GM10266 (cell line): ENCODE data around the gene EPHA10.

Source experiments
- DNase-seq: peaks from one replicate; pipeline ENCODE4 v3.0.0; 2012; ENCODE audit errors: extremely low spot score
- TF ChIP-seq, protein P1 (sequence below): IDR thresholded peaks from 2 replicates; pipeline ENCODE4 v1.5.1; 2012; ENCODE audit warnings: mild to moderate bottlenecking, low read depth; ENCODE audit not compliant: control insufficient read depth, insufficient read depth; ENCODE audit errors: missing control alignments

The EPHA10 gene

DNA sequence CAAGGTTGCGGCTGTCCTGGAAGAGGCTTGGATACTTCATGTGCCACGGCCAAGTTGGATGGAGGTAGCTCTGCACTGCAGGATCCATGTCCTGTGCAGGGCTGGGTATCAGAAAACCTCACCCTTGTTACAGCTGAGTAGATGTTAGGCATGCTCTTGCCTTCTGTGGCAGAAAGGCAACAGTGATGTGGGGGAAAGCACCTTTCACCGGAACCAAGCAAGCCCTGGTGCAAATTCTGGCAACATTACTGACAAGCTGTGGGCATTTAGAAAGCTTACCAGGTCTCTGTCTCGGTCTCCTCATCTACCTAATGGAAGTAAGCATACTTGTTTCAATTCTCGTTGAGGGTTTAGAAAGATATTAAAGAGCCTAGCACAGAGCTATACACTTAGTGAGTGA, 87.1 kb downstream of the EPHA10 start:
- DNase-seq: no peak

DNA sequence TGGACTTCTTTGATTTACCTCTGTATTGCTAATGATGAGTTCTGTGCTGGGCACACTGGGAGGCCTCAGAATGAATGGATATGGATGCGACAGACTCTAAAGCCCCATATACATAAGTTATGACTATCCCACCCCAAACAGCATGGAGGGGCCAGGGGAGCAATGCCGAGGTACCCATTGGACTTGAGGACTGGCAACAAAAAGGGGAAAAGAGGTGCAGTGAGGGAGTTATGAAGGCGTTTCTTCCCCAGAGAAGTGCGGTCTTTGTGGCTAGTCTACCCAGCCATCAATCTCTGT, 87.8 kb downstream of the EPHA10 start:
- no peak for DNase-seq
- TF ChIP-seq, protein P1, sequence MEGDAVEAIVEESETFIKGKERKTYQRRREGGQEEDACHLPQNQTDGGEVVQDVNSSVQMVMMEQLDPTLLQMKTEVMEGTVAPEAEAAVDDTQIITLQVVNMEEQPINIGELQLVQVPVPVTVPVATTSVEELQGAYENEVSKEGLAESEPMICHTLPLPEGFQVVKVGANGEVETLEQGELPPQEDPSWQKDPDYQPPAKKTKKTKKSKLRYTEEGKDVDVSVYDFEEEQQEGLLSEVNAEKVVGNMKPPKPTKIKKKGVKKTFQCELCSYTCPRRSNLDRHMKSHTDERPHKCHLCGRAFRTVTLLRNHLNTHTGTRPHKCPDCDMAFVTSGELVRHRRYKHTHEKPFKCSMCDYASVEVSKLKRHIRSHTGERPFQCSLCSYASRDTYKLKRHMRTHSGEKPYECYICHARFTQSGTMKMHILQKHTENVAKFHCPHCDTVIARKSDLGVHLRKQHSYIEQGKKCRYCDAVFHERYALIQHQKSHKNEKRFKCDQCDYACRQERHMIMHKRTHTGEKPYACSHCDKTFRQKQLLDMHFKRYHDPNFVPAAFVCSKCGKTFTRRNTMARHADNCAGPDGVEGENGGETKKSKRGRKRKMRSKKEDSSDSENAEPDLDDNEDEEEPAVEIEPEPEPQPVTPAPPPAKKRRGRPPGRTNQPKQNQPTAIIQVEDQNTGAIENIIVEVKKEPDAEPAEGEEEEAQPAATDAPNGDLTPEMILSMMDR: no peak

More for the DNA sequence above, 87.1 kb downstream of the EPHA10 start:
- TF ChIP-seq, protein P1: no peak

DNA sequence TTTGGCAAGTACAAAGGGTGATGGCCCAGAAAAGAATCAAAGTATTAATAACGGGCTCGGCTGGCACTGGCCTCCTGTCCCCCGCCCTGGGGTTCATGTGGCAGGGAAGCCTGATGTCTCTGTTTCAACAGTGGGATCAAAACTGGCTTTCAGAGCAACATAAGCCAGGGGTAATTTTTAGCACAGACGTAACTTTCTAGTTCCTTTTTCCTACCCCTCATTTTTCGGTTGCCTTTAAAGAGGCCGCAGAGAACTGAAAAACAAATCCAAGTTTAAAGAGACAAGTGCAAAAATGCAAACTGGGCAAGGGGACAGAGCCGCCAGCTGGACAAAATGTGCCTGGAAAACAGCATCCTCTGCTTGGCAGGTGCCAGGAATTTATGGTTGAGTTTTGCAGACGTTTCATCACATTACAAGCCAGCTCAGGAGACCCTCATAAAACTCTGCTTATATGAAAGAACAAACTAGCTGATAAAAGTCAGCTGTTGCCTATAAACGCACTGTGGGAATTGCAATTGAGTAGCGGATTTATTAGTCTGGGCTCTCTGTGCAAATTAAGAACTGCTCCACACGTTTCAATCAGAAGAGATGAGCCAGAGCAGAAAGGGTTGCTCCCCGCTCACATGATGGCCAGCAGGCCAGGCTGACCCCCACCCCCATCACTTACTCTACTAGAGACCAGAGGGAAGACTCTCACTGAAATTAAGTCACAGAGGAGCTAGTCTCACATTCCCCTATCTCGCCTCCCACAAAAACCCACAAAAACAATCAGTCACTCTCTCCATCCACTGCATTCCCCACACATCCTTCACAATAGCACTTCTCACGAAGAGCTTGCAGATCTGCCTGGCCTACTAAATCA, 88.4 kb downstream of the EPHA10 start:
- DNase-seq: peak; percentile 61
- TF ChIP-seq, protein P1: no peak

DNA sequence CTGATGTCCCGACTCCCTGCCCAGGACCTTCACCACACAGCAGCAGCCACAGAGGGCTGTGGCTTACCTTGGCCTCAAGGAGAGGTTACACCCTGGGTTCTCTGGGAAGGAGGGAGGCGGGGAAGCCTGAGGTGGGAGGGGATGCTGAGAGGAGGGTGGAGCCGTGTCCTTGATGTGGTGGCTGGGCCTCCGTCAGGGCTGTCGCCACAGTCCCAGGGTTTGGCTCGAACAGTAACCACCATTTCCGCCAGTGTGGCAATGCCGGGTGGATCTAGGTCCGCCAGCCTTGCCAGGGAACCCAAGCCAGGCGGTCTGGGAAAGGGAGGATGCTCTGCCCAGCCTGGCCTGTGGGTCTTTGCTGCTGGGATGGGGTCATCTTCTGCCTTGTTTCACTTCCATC, 91.0 kb downstream of the EPHA10 start:
- TF ChIP-seq, protein P1: no peak
- DNase-seq: no peak

DNA sequence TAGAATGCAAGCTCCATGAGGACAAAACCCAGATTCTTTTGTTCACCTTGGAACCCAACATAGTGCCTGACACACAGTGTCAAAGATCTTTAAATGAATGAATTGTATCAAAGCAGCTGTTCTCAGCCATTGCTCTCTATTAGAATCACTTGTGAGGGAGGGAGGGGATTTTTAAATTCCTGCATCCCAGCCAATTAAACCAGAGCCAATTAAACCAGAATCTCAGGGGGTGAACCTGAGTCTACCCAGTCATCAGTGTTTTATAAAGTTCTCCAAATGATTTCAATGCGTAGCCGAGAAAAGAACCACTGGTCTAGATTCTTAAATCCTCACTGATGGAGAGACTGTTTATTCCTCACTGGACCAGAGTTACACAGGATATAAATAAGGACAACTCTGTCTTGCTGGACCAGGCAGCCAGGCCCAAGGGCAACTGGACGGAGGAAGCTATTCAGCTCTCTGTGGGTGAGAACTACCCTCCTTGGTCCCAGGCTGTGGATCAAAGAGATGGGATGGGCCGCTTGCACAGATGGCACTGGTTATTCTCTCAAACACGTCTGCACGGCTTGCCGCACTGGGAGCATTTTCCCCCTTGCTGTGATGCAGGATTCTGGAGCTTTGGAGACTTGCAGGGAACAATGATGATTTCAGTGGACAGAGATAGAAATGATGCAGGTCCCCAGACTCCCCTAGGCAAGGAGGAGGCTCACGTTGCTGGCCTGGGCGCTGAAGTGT, 92.6 kb downstream of the EPHA10 start:
- TF ChIP-seq, protein P1: no peak
- no peak for DNase-seq

DNA sequence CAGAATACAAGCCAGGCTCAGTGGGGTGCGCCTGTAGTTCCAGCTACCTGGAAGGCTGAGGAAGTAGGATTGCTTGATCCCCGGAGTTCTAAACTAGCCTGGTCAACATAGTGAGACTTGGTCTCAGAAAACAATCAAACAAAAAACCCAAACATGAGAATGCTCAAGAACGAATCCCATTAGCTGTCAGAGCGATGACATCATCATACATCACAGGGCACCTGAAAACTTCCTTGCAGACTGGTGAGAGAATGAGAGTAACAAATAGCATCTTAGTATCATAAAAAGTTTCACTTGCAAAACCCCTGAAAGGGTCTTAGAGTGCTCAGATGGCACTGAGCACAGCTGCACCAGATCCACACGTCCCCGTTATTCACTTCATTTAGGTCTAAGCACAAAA, 93.7 kb downstream of the EPHA10 start:
- no peak for DNase-seq
- TF ChIP-seq, protein P1: no peak

DNA sequence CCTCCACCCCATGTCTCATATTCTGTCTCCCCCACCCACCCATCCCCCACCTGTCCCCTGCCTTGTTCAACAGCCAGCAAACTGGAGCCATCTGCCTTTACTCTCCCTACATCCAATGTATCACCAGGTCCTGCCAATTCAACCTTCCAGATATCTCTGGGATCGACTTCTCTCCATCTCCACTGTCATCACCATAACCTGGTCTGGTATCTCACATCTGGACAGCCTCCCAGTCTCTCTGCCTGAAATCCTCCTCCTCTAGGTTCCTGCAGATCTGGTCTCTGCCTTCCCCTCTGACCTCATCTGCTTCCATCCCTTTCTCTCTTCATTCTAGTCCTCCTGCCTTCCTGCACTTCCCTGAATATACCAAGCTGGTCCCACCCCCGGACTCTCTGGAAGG, 94.8 kb downstream of the EPHA10 start:
- TF ChIP-seq, protein P1: no peak

More for the DNA sequence above, 94.8 kb downstream of the EPHA10 start:
- DNase-seq: no peak
